ENCODE data around the gene RBM6. TPM values are rescaled to one million over a fixed set of nuclear protein-coding genes. Genes with fewer than 3 reads are reported as not detected.
A peak's percentile ranks its signal among the peaks of the same experiment; 100 is the strongest.
"Not testable (repeated sequence)": the region's sequence is repeated elsewhere in the genome, so short reads cannot be mapped to it uniquely, and the experiment has no call there.

RBM6 gene
- total RNA-seq, 1 experiment from 2014 or later, result 58.1 TPM

GRCh38 chr3:49996016-49996415 is 56.1 kb downstream of the RBM6 start:
- Histone ChIP-seq H3K27ac (no peak overlapping the region), H3K9me3 (replicated peaks) (no peaks in the 10 kb centered on the region), H3K27me3 (no peaks in the 10 kb centered on the region), H3K4me1 (no peaks in the 10 kb centered on the region), H3K36me3 (peaks cover 19% of the 10 kb centered on the region), H3K4me3 (no peak overlapping the region)
- no peak for DNase-seq

DNA sequence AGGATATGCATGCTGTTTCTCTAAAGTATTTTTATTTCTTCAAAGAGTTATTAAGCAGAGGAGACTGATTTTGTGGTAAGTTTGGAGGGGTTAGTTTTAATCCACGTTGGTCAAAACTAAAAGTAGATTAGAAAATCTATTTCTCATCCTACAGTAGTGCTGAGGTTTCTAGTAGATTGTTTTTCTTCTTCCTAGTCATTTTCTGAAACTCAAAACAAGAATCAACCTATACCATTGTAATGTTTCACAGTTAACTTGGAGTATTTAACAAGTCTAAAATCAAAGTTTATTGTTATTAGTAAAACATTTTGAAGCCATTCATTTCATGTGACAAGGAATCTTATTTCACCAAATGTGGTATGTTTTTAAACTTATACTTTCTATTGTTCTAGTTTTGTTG is 57.9 kb downstream of the RBM6 start:
- Histone ChIP-seq H3K36me3 (peaks cover 20% of the 10 kb centered on the region), H3K4me1 (no peaks in the 10 kb centered on the region), H3K4me3 (no peak overlapping the region), H3K9me3 (replicated peaks) (no peaks in the 10 kb centered on the region), H3K27ac (no peak overlapping the region), H3K27me3 (no peaks in the 10 kb centered on the region)
- no peak for DNase-seq

DNA sequence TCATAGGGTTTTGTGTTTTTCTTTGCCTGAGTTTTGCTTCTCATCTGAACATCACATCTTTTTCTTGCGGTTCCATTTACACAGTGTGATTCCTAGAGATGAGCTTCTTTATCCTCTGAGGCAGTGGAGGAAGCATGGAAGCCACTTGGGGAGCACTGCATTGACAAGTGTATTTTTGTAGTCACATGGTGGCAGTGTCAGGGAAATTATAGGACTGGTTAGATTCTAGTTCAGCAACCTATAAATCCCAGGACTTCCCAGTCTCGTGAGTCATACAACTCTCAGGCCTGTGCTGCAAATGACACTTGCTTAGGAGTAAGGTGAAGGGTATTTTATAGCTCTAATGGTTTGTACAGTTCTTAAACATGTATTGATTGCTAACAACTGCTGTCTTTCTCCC is 58.4 kb downstream of the RBM6 start:
- Histone ChIP-seq H3K4me1 (no peaks in the 10 kb centered on the region), H3K27me3 (no peaks in the 10 kb centered on the region), H3K27ac (no peak overlapping the region), H3K4me3 (no peak overlapping the region), H3K9me3 (replicated peaks) (no peaks in the 10 kb centered on the region), H3K36me3 (peaks cover 20% of the 10 kb centered on the region)
- DNase-seq, result no peak

GRCh38 chr3:50001511-50001910 is 61.6 kb downstream of the RBM6 start:
- H3K36me3 ChIP-seq, result peaks cover 13% of the 10 kb centered on the region
- H3K9me3 ChIP-seq (replicated peaks), result no peaks in the 10 kb centered on the region
- no peak for DNase-seq
- no peak overlapping the region for H3K4me3 ChIP-seq
- no peaks in the 10 kb centered on the region for H3K4me1 ChIP-seq
- H3K27ac ChIP-seq, result no peak overlapping the region
- H3K27me3 ChIP-seq, result no peaks in the 10 kb centered on the region

DNA sequence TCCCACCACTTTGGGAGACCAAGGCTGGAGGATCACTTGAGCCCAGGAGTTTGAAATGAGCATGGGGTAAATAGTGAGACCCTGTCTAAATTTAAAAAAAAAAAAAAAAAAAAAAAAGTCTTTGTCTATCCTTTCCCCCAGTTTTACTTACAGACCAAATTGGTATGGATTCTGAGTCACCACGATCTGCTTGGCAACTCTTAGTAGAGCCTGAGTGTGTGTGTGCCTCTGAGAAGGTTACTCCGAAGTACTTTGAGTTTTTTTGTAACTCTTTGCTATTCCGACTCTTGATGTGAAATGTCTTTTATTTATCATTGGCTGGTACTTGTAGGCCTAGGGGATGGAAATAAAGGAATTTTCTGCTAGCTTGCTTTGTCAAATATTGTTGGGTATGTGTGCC is 63.3 kb downstream of the RBM6 start:
- DNase-seq, result no peak
- H3K27me3 ChIP-seq, result no peaks in the 10 kb centered on the region
- no peaks in the 10 kb centered on the region for H3K9me3 ChIP-seq (replicated peaks)
- no peaks in the 10 kb centered on the region for H3K4me1 ChIP-seq
- peaks cover 12% of the 10 kb centered on the region for H3K36me3 ChIP-seq
- no peak overlapping the region for H3K4me3 ChIP-seq
- no peak overlapping the region for H3K27ac ChIP-seq

DNA sequence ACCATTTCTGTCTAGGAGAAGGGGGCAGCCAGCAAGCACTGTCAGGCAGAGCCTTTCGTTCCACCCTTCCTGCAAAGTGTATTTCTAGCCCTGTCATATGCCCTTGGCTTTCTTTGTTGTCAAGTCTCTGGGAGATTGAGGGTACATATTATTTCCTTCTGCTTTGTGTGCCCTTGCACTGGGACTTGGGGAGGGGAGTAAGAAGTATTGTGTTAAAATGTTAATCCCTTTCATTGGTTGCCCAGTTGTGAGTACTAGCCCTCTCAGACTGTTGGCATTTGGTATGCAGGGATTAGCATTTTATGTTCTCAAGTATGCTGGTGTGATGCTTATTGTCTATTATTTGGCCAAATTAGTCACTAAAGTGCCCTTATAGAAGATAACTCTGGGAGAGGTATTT is 63.9 kb downstream of the RBM6 start:
- H3K27ac ChIP-seq, result no peak overlapping the region

GRCh38 chr3:50008931-50009330 is 69.0 kb downstream of the RBM6 start:
- H3K4me1 ChIP-seq, result no peaks in the 10 kb centered on the region
- no peaks in the 10 kb centered on the region for H3K9me3 ChIP-seq (replicated peaks)
- H3K27ac ChIP-seq, result no peak overlapping the region
- H3K27me3 ChIP-seq, result no peaks in the 10 kb centered on the region
- H3K4me3 ChIP-seq, result no peak overlapping the region
- H3K36me3 ChIP-seq, result no peaks in the 10 kb centered on the region; the same call in 1 of the 2 replicates
- peak; percentile 18 to 47 for DNase-seq

More for the DNA sequence above, 63.9 kb downstream of the RBM6 start:
- no peak overlapping the region for H3K4me3 ChIP-seq
- no peak for DNase-seq
- H3K27me3 ChIP-seq, result no peaks in the 10 kb centered on the region
- peaks cover 12% of the 10 kb centered on the region for H3K36me3 ChIP-seq
- no peaks in the 10 kb centered on the region for H3K9me3 ChIP-seq (replicated peaks)
- H3K4me1 ChIP-seq, result no peaks in the 10 kb centered on the region

DNA sequence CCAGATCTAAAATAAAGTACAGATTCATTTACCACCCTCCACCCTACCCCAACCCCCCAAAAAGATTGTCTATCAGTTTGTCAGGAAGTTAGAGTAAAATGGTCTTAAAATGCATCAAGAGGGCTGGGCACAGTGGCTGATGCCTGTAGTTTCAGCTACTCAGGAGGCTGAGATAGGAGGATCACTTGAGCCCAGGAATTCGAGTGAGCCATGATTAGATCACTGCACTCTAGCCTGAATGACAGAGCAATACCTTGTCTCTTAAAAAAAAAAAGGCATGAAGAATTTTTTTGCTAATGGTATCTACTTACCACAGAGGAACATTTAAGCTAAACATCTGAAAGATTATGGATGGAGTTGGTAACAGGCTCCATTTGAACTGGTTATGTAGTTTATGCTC is 71.0 kb downstream of the RBM6 start:
- Histone ChIP-seq H3K27ac (no peak overlapping the region), H3K27me3 (no peaks in the 10 kb centered on the region), H3K4me3 (no peak overlapping the region), H3K4me1 (no peaks in the 10 kb centered on the region), H3K9me3 (replicated peaks) (no peaks in the 10 kb centered on the region), H3K36me3 (no peaks in the 10 kb centered on the region; the same call in none of the 2 replicates)
- DNase-seq, result no peak

- Histone ChIP-seq H3K27ac (no peak overlapping the region), H3K36me3 (peaks cover 9% of the 10 kb centered on the region)
- DNase-seq, result no peak
These were observed 76.0 kb downstream of the RBM6 start for GRCh38 chr3:50015918-50016317.

DNA sequence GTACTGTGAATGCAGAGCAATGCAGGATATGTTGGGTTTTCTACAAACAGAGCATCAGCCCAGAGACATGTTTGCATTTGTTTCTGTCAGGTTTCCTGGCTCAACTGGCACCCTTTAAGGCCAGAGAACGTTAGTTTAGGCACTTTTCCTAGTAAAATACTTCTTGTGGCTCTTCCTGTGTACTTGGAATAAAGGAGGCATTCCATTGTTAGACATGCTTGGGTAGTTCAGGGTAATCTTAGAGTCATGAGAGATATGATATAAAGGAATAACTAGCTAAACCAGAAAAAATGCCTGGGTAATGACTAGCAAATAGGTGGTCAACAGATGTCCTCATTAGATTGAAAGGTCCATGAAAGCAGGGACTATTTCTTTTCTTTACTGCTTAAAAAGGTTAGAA is 88.4 kb downstream of the RBM6 start:
- H3K4me3 ChIP-seq, result no peak overlapping the region
- no peak for DNase-seq
- no peaks in the 10 kb centered on the region for H3K9me3 ChIP-seq (replicated peaks)
- H3K27me3 ChIP-seq, result no peaks in the 10 kb centered on the region
- peaks cover 4% of the 10 kb centered on the region for H3K36me3 ChIP-seq
- no peaks in the 10 kb centered on the region for H3K4me1 ChIP-seq
- no peak overlapping the region for H3K27ac ChIP-seq

More at GRCh38 chr3:50015918-50016317, 76.0 kb downstream of the RBM6 start:
- no peaks in the 10 kb centered on the region for H3K4me1 ChIP-seq
- no peak overlapping the region for H3K4me3 ChIP-seq
- H3K9me3 ChIP-seq (replicated peaks), result no peaks in the 10 kb centered on the region
- H3K27me3 ChIP-seq, result no peaks in the 10 kb centered on the region

- not testable (repeated sequence) for H3K9me3 ChIP-seq (replicated peaks); H3K36me3 ChIP-seq; H3K27ac ChIP-seq; H3K4me3 ChIP-seq; H3K4me1 ChIP-seq; DNase-seq; H3K27me3 ChIP-seq
These were observed 91.3 kb downstream of the RBM6 start for GRCh38 chr3:50031201-50031600.

DNA sequence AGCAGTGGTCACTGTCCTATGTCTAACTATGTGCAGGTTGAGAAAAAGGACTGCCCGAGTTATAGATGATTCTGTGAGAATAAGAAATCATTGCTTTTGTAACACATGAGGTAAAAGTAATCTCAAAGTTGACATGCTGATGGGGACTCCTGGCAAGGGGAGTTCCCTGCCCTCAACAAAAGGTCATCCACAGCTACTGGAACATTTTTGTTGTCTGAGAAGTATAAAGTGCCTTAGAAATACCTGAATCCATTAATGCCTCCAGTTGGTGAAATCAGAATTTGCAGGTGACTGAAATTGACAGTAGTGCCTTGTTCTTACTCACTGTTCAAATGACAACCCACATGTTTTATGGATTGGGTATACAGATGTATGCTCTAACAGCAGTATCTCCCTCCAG is 105.0 kb downstream of the RBM6 start:
- no peaks in the 10 kb centered on the region for H3K27me3 ChIP-seq
- H3K4me3 ChIP-seq, result no peak overlapping the region
- H3K36me3 ChIP-seq, result peaks cover 28% of the 10 kb centered on the region
- no peak overlapping the region for H3K27ac ChIP-seq
- H3K9me3 ChIP-seq (replicated peaks), result no peaks in the 10 kb centered on the region
- peaks cover 9% of the 10 kb centered on the region for H3K4me1 ChIP-seq
- DNase-seq, result no peak

DNA sequence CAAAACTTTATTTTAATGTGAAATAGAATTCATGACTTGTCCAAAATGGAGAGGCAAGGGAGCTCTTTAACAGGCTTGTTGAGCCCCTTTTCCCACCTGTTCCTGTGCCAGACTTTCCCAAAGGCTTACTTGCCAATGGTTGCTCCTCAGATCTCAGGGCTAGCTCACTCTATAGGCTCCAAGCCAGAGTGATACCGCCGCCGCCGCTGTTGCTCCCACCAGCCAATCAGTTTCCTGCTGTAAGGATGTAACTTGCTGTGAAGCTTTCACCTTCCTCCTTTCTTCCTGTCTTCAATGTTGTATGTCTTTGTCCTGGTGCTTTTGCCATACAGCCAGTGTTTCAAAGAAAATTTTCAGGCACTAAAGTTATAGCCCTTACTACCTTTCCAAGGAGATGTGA is 107.5 kb downstream of the RBM6 start:
- Histone ChIP-seq H3K4me3 (no peak overlapping the region), H3K36me3 (peaks cover 30% of the 10 kb centered on the region), H3K27ac (no peak overlapping the region), H3K4me1 (peaks cover 24% of the 10 kb centered on the region), H3K9me3 (replicated peaks) (no peaks in the 10 kb centered on the region), H3K27me3 (no peaks in the 10 kb centered on the region)
- DNase-seq, result no peak

- peak overlapping the region; percentile 83 for H3K27ac ChIP-seq
- H3K4me1 ChIP-seq, result peaks cover 24% of the 10 kb centered on the region
- H3K4me3 ChIP-seq, result no peak overlapping the region
- H3K9me3 ChIP-seq (replicated peaks), result no peaks in the 10 kb centered on the region
- H3K27me3 ChIP-seq, result no peaks in the 10 kb centered on the region
- peak; percentile 11 to 79 for DNase-seq
- H3K36me3 ChIP-seq, result peaks cover 34% of the 10 kb centered on the region
These were observed 110.4 kb downstream of the RBM6 start for GRCh38 chr3:50050361-50050760.

DNA sequence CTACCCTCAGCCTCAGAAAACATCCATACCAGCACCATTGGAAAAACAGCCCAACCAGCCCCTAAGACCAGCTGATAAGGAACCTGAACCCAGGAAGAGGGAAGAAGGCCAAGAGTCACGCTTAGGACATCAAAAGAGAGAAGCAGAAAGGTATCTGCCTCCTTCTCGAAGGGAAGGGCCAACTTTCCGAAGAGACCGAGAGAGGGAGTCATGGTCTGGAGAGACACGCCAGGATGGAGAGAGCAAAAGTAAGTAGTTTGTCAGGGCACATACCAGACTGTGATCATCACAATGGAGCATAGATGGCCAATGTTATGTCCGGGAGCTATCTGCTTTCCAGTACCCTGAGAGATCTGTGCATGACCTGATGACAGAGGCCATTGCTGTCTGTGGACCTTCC is 117.8 kb downstream of the RBM6 start:
- Histone ChIP-seq H3K36me3 (peaks cover 48% of the 10 kb centered on the region), H3K9me3 (replicated peaks) (no peaks in the 10 kb centered on the region), H3K4me3 (no peak overlapping the region), H3K4me1 (no peaks in the 10 kb centered on the region), H3K27me3 (no peaks in the 10 kb centered on the region), H3K27ac (no peak overlapping the region)
- no peak for DNase-seq

GRCh38 chr3:50068134-50068533 is 128.2 kb downstream of the RBM6 start:
- H3K36me3 ChIP-seq, result peaks cover 74% of the 10 kb centered on the region
- H3K4me3 ChIP-seq, result no peak overlapping the region
- no peaks in the 10 kb centered on the region for H3K27me3 ChIP-seq
- H3K9me3 ChIP-seq (replicated peaks), result no peaks in the 10 kb centered on the region
- H3K4me1 ChIP-seq, result peaks cover 5% of the 10 kb centered on the region
- peak overlapping the region; percentile 41 for H3K27ac ChIP-seq
- DNase-seq, result no peak

Measured in SJCRH30 (cell line).